DMS79 (cell line): ENCODE data around the gene CTAGE4.
"Not testable (repeated sequence)": the region's sequence is repeated elsewhere in the genome, so short reads cannot be mapped to it uniquely, and the experiment has no call there.

Experiments used
- DNase-seq: peaks from one replicate; lab custom pipeline; 2025; lab: John Stamatoyannopoulos, UW

Gene CTAGE4

DNA sequence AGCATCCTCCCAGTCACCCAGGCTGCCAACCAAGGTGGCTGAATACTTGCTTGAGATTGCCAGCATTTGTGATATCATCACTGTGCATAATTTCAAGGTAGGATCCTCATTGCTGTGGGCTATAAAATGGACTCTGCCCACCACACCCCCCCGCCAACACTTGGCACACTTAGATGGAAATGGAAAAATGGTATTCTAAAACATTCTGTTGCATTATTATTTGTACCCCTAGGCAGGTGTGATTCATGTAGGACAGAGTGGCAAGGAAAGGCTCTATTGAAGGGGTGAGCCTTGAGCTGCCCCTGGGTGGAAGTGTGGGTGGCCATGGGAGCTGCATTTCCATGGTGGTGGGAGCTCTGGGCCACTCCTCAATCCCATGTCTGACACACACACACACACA, 35.3 kb downstream of the CTAGE4 start:
- not testable (repeated sequence) for DNase-seq

DNA sequence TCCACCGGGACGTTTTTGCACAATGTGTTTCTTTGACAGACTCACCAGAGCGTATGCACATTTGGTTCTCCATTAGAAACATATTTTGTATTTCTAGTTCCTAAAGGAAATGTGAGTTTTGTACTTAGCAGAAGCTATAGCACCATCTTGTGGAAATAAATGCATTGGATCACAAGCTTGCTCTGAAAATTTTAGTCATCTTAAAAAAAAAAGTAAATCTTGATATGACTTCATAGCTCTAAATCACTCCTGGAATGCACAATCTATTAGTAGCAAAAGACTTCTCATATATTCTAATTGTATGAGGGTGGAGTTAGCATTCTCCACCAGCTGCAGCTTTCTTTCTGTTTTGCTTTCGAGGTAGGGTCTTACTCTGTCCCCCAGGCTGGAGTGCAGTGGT, 35.9 kb downstream of the CTAGE4 start:
- not testable (repeated sequence) for DNase-seq

DNA sequence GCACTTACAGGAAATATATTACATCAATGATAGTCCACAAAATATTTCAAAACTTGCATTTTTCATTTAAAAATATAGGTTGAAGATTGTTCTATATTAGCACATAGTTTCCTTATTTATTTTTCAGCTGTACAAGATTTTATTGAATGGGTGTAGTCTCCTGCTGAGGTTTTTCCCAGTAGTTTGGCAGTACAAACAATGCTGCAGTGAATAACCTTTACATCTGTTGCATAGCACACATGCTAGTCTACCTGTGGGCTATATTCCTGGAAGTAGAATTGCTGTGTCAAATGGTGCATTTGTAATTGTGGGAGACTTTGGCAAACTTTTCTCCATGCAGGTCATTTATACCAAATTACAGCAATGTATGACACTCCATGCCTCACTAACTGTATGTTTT, 37.3 kb downstream of the CTAGE4 start:
- not testable (repeated sequence) for DNase-seq

DNA sequence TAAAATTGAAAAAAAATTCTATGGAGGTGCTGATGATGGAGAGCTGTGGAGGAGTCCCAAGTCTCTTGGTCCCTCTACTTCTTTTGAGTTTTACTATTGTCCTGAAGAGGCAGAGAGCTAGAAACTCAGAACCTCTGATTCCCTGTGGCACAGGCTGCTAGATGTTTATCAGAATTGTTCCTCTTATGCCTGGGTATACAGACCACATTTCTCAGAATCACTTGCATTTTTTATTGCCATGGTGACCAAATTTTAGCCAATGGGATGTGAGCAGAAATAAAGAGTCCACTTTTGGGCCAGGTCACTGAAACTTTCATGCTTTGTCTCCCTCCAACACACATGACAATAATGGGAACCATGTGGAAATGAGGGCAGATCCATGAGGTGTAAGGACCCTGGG, 40.4 kb downstream of the CTAGE4 start:
- not testable (repeated sequence) for DNase-seq

DNA sequence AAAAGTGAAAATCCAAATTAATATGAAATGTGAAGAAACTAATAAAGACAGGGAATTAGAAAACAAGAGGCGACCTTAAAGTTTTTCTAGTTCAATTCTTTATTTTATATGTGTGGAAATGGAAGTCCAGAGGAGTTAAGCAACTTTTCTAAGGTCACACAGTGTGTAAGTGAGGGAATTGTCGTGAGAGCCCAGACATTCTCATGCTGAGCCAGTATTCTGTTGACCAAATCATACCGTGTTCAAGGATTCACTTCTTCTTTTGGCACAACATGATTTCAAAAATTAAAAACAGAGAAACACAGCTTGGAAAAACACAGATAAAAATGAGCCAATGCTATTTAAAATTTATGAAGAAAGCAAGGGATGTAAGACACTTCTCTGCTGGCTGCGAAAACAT, 43.6 kb downstream of the CTAGE4 start:
- DNase-seq, result not testable (repeated sequence)

DNA sequence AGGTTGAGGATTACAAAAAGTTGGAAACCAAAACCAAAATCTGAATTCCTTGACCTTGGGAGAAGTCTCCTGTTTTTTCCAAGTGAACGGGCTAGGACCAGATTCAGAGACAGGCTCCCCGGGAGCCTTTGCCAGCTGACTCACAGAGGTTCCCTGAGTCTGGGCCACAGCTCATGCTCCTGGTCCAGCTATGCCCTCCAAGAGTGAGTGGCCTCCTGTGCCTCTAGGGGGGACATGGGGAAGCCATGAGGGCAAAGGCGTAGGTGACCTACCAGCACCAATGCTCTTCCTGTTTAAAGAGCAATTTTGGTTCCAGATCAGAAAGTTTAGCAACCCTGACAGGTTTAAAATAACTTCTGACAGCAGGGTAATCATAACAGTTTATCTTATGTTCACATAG, 45.5 kb downstream of the CTAGE4 start:
- not testable (repeated sequence) for DNase-seq

DNA sequence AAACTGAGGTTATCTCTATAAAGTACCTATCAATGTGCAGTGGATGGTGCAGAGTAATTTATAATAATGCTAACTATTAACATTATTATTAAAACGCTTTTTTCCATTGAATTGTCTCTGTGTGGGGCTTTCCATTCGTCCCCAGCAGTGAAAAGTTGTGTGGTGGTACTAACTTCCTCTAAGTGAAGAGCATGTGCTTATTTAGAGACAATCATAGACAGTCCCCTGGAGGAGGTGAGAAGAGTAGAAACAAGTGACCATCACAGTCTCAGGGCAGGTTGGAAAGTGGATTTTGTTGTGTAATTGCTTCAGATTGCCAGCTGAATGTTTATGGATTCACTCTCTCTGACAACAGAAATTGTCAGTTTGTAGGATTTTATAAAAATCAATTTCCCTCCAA, 47.8 kb downstream of the CTAGE4 start:
- not testable (repeated sequence) for DNase-seq

DNA sequence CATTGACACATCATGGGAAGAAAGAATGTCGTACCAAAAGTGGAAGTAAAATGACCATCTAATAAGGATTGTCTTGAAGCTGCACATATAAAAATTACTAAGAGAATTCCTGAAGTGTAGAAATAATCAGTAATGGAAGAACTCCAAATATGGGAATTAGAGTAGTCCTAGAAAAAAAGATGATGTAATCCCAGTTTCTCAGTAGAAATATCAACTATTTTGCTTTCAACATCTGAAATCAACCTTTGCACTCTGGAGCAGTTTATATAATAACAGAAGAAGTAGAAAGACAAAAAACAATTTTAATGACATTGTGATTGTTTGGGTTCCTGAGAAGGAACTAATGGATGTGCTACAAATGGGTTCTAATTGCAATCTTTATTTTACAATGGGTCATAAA, 49.8 kb downstream of the CTAGE4 start:
- DNase-seq, result not testable (repeated sequence)
